ENCODE results near the gene HTR7.

DNA sequence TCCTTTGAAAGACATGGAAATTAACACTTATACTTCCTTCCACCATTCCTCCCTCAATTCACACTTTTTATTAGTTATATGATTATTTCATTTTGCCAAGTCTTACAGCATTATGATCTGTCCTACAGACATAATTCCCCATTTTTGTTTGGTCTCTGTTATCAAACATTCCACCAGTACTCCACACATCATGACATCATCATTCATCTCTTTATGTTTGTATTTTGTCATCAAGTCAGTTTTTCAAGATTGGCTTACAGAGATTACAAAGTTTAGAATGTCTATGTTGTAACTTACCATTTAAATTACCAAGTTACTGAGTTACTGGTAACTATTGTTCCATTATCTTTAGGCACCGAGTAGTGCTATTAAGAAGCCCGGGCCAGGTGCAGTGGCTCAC is 150.2 kb downstream of the HTR7 start:
- TF ChIP-seq MYC (IDR thresholded peaks at IDR 0.05; ENCODE audit: borderline replicate concordance, low read length): no peak
- no peak for TF ChIP-seq RCOR1 (IDR thresholded peaks at IDR 0.05; ENCODE audit: low read depth, low read length)
- no peak for TF ChIP-seq EP300 (IDR thresholded peaks at IDR 0.05)
- TF ChIP-seq, protein P1, sequence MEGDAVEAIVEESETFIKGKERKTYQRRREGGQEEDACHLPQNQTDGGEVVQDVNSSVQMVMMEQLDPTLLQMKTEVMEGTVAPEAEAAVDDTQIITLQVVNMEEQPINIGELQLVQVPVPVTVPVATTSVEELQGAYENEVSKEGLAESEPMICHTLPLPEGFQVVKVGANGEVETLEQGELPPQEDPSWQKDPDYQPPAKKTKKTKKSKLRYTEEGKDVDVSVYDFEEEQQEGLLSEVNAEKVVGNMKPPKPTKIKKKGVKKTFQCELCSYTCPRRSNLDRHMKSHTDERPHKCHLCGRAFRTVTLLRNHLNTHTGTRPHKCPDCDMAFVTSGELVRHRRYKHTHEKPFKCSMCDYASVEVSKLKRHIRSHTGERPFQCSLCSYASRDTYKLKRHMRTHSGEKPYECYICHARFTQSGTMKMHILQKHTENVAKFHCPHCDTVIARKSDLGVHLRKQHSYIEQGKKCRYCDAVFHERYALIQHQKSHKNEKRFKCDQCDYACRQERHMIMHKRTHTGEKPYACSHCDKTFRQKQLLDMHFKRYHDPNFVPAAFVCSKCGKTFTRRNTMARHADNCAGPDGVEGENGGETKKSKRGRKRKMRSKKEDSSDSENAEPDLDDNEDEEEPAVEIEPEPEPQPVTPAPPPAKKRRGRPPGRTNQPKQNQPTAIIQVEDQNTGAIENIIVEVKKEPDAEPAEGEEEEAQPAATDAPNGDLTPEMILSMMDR (IDR thresholded peaks at IDR 0.05): no peak
- TF ChIP-seq POLR2A (IDR thresholded peaks at IDR 0.05; ENCODE audit: low read length): no peak
- TF ChIP-seq RARB (CRISPR knock-in tag; IDR thresholded peaks at IDR 0.05): no peak
- no peak for TF ChIP-seq SMC3 (IDR thresholded peaks at IDR 0.05)
- TF ChIP-seq ATOH8 (CRISPR knock-in tag; IDR thresholded peaks at IDR 0.05; ENCODE audit: low read depth): no peak

Measured in A549 (cell line).